Measurements from ENCODE around the gene IFT22.
"Not testable (repeated sequence)": the region's sequence is repeated elsewhere in the genome, so short reads cannot be mapped to it uniquely, and the experiment has no call there.

The IFT22 gene

GRCh38 chr7:101308245-101309085 lies 13.1 kb downstream of the IFT22 start:
- DNase-seq (ENCODE audit: low spot score): no peak

- no peak for DNase-seq (ENCODE audit: low spot score)
These were observed 15.3 kb downstream of the IFT22 start for GRCh38 chr7:101306307-101306706.

GRCh38 chr7:101303102-101303701 lies 18.4 kb downstream of the IFT22 start:
- no peak for DNase-seq (ENCODE audit: low spot score)

- DNase-seq (ENCODE audit: low spot score): no peak
These were observed 18.9 kb downstream of the IFT22 start for GRCh38 chr7:101302641-101303101.

GRCh38 chr7:101300465-101301376 lies 20.9 kb downstream of the IFT22 start:
- no peak for DNase-seq (ENCODE audit: low spot score)

- no peak for DNase-seq (ENCODE audit: low spot score)
These were observed 21.8 kb downstream of the IFT22 start for GRCh38 chr7:101299511-101300464.

GRCh38 chr7:101294832-101295121 lies 26.8 kb downstream of the IFT22 start:
- no peak for DNase-seq (ENCODE audit: low spot score)

GRCh38 chr7:101294039-101294831 lies 27.4 kb downstream of the IFT22 start:
- no peak for DNase-seq (ENCODE audit: low spot score)

- not testable (repeated sequence) for DNase-seq (ENCODE audit: low spot score)
These were observed 28.3 kb downstream of the IFT22 start for GRCh38 chr7:101293069-101294021.

- not testable (repeated sequence) for DNase-seq (ENCODE audit: low spot score)
These were observed 29.0 kb downstream of the IFT22 start for GRCh38 chr7:101292566-101292965.

GRCh38 chr7:101290186-101291037 lies 31.2 kb downstream of the IFT22 start:
- DNase-seq (ENCODE audit: low spot score): not testable (repeated sequence)

GRCh38 chr7:101289687-101290086 lies 31.9 kb downstream of the IFT22 start:
- DNase-seq (ENCODE audit: low spot score): not testable (repeated sequence)

- DNase-seq (ENCODE audit: low spot score): no peak
These were observed 33.2 kb downstream of the IFT22 start for GRCh38 chr7:101288439-101288838.

GRCh38 chr7:101287032-101287431 lies 34.6 kb downstream of the IFT22 start:
- no peak for DNase-seq (ENCODE audit: low spot score)

- DNase-seq (ENCODE audit: low spot score): not testable (repeated sequence)
These were observed 35.7 kb downstream of the IFT22 start for GRCh38 chr7:101285880-101286279.

GRCh38 chr7:101285171-101285570 lies 36.4 kb downstream of the IFT22 start:
- DNase-seq (ENCODE audit: low spot score): no peak

GRCh38 chr7:101280912-101281311 lies 40.7 kb downstream of the IFT22 start:
- DNase-seq (ENCODE audit: low spot score): not testable (repeated sequence)
